ENCODE data around the gene FAM13A.

DNA sequence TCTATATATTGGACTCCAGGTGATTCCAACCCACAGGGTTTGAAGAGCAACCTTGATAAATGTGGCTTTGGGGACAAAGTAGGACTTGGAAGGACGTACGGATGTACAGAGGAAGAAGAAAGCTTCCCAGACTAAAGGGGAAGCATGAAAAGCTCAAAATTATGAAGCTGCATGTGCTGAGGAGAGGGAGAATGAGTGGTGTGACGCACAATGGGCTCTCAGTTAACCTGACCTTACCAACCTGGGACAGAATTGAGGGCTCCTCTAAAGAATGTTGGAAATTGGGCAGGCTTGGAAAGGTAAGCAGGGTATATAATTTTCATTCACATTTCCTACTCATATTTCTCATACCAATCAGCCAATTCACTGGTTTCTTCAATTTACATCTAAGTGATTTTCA lies 43.9 kb upstream of the FAM13A start:
- TF ChIP-seq TIGD3 (CRISPR knock-in tag; IDR thresholded peaks at IDR 0.05; ENCODE audit: borderline replicate concordance), result no peak
- TF ChIP-seq, protein P1, sequence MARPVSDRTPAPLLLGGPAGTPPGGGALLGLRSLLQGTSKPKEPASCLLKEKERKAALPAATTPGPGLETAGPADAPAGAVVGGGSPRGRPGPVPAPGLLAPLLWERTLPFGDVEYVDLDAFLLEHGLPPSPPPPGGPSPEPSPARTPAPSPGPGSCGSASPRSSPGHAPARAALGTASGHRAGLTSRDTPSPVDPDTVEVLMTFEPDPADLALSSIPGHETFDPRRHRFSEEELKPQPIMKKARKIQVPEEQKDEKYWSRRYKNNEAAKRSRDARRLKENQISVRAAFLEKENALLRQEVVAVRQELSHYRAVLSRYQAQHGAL (CRISPR knock-in tag; IDR thresholded peaks at IDR 0.05; ENCODE audit: not compliant biosample characterization), result no peak
- TF ChIP-seq ZNF234 (CRISPR knock-in tag; conservative IDR thresholded peaks at IDR 0.05), result no peak
- no peak for TF ChIP-seq FOXP1 (IDR thresholded peaks at IDR 0.05)
- no peak for TF ChIP-seq FOXP1 (CRISPR knock-in tag; IDR thresholded peaks at IDR 0.05)
- TF ChIP-seq, protein P2, sequence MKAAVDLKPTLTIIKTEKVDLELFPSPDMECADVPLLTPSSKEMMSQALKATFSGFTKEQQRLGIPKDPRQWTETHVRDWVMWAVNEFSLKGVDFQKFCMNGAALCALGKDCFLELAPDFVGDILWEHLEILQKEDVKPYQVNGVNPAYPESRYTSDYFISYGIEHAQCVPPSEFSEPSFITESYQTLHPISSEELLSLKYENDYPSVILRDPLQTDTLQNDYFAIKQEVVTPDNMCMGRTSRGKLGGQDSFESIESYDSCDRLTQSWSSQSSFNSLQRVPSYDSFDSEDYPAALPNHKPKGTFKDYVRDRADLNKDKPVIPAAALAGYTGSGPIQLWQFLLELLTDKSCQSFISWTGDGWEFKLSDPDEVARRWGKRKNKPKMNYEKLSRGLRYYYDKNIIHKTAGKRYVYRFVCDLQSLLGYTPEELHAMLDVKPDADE (CRISPR knock-in tag; IDR thresholded peaks at IDR 0.05), result no peak
- no peak for TF ChIP-seq CTCF (CRISPR knock-in tag; IDR thresholded peaks at IDR 0.05)
- TF ChIP-seq POLR2AphosphoS5 (IDR thresholded peaks at IDR 0.05; ENCODE audit: low read depth, low read length), result no peak
- no peak for TF ChIP-seq ZFX (CRISPR knock-in tag; IDR thresholded peaks at IDR 0.05; ENCODE audit: low read depth)
